ENCODE results near the gene SETMAR. TPM values are rescaled to one million over a fixed set of nuclear protein-coding genes. Genes with fewer than 3 reads are reported as not detected.

Gene SETMAR
- total RNA-seq, 2 donors from 2014 or later = 14.1 to 20.0 TPM

GRCh38 chr3:4359805-4360502, 56.8 kb downstream of the SETMAR start:
- Histone ChIP-seq H3K36me3 (no peaks in the 10 kb centered on the region), H3K4me1 (ENCODE audit: control insufficient read depth in 1 of 2, low read depth in 2 of 2) (peaks cover 0 to 28% of the 10 kb centered on the region in 2 donors), H3K27me3 (replicated peaks; ENCODE audit: insufficient read depth) (no peaks in the 10 kb centered on the region), H3K27ac (no peak overlapping the region), H3K9me3 (no peaks in the 10 kb centered on the region), H3K4me3 (no peak overlapping the region)
- no peak for TF ChIP-seq CTCF (IDR thresholded peaks at IDR 0.05)
- ATAC-seq (ENCODE audit: insufficient number of reproducible peaks, low FRiP score, low read depth) = no peak
- DNase-seq (ENCODE audit: low spot score) = no peak

GRCh38 chr3:4360817-4361216, 57.6 kb downstream of the SETMAR start:
- no peak for TF ChIP-seq CTCF (IDR thresholded peaks at IDR 0.05)
- Histone ChIP-seq H3K36me3 (no peaks in the 10 kb centered on the region), H3K27me3 (replicated peaks; ENCODE audit: insufficient read depth) (no peaks in the 10 kb centered on the region), H3K9me3 (no peaks in the 10 kb centered on the region), H3K4me1 (ENCODE audit: control insufficient read depth in 1 of 2, low read depth in 2 of 2) (peaks cover 0 to 23% of the 10 kb centered on the region in 2 donors), H3K27ac (no peak overlapping the region), H3K4me3 (no peak overlapping the region)
- ATAC-seq (ENCODE audit: insufficient number of reproducible peaks, low FRiP score, low read depth) (no peak), DNase-seq (ENCODE audit: low spot score) (no peak)

- Histone ChIP-seq H3K4me3 (no peak overlapping the region), H3K4me1 (ENCODE audit: control insufficient read depth in 1 of 2, low read depth in 2 of 2) (peaks cover 0 to 8% of the 10 kb centered on the region in 2 donors), H3K27me3 (replicated peaks; ENCODE audit: insufficient read depth) (no peaks in the 10 kb centered on the region), H3K36me3 (no peaks in the 10 kb centered on the region), H3K27ac (no peak overlapping the region), H3K9me3 (no peaks in the 10 kb centered on the region)
- ATAC-seq (ENCODE audit: insufficient number of reproducible peaks, low FRiP score, low read depth) = no peak
- DNase-seq (ENCODE audit: low spot score) = no peak
- TF ChIP-seq CTCF (IDR thresholded peaks at IDR 0.05) = no peak
Measured at GRCh38 chr3:4362523-4362922, 59.4 kb downstream of the SETMAR start.

Other genes starting within 250 kb of the SETMAR start
- 10 to 100 TPM; 35.0 to 63.5 TPM for gene SUMF1, start 163.9 kb downstream of the SETMAR start, total RNA-seq
- 100 to 1,000 TPM; 254 to 283 TPM for gene ITPR1, start 190.0 kb downstream of the SETMAR start, total RNA-seq

Measured in thoracic aorta (tissue), 2 donors.